ENCODE measurements around the gene GGTLC3.
"Not testable (repeated sequence)": the region's sequence is repeated elsewhere in the genome, so short reads cannot be mapped to it uniquely, and the experiment has no call there.

- not testable (repeated sequence) for TF ChIP-seq CTCF (IDR thresholded peaks at IDR 0.05; ENCODE audit: low read depth, low read length); POLR2A (IDR thresholded peaks at IDR 0.05; ENCODE audit: extremely low read depth, insufficient read length); MAX (IDR thresholded peaks at IDR 0.05; ENCODE audit: low read depth, low read length); MYC (IDR thresholded peaks at IDR 0.05; ENCODE audit: low read depth, low read length)
These were observed 31.7 kb upstream of the GGTLC3 start for GRCh38 chr22:18549458-18550179.

Measured in NB4 (cell line).